ENCODE data around the gene ADAMTS3. TPM values are rescaled to one million over a fixed set of nuclear protein-coding genes. Genes with fewer than 3 reads are reported as not detected.

Gene ADAMTS3
- total RNA-seq, 4 donors from 2014 or later: 0.47 to 30.4 (median 10.2) TPM

- DNase-seq (ENCODE audit: low spot score): no peak
- no peak for TF ChIP-seq CTCF (IDR thresholded peaks at IDR 0.05)
- no peak for ATAC-seq (ENCODE audit: low FRiP score)
Observed at GRCh38 chr4:72422416-72422815, 146.6 kb downstream of the ADAMTS3 start.

- TF ChIP-seq CTCF (IDR thresholded peaks at IDR 0.05): no peak
- no peak for DNase-seq (ENCODE audit: low spot score)
- peak; percentile 76 for ATAC-seq (ENCODE audit: low FRiP score)
Observed at GRCh38 chr4:72418458-72418857, 150.6 kb downstream of the ADAMTS3 start.

GRCh38 chr4:72410158-72410557, 158.9 kb downstream of the ADAMTS3 start:
- no peak for TF ChIP-seq CTCF (IDR thresholded peaks at IDR 0.05)
- ATAC-seq (ENCODE audit: low FRiP score) (no peak), DNase-seq (ENCODE audit: low spot score) (no peak)

- no peak for TF ChIP-seq CTCF (IDR thresholded peaks at IDR 0.05)
- DNase-seq (ENCODE audit: low spot score): no peak
- ATAC-seq (ENCODE audit: low FRiP score): no peak
Observed at GRCh38 chr4:72408568-72408967, 160.5 kb downstream of the ADAMTS3 start.

GRCh38 chr4:72405417-72405816, 163.6 kb downstream of the ADAMTS3 start:
- ATAC-seq (ENCODE audit: low FRiP score) (no peak), DNase-seq (ENCODE audit: low spot score) (no peak)
- no peak for TF ChIP-seq CTCF (IDR thresholded peaks at IDR 0.05)

- DNase-seq (ENCODE audit: low spot score) (no peak), ATAC-seq (ENCODE audit: low FRiP score) (no peak)
- no peak for TF ChIP-seq CTCF (IDR thresholded peaks at IDR 0.05)
Observed at GRCh38 chr4:72397314-72397713, 171.7 kb downstream of the ADAMTS3 start.

GRCh38 chr4:72394012-72394663, 174.9 kb downstream of the ADAMTS3 start:
- no peak for TF ChIP-seq CTCF (IDR thresholded peaks at IDR 0.05)
- DNase-seq (ENCODE audit: low spot score) (no peak), ATAC-seq (ENCODE audit: low FRiP score) (no peak)

Data from omental fat pad (tissue), 4 donors.